Gastrocnemius medialis (tissue), 4 donors: ENCODE measurements around the gene PHF20.

ENCODE experiments used
- POLR2A ChIP-seq, 2 donors: fragments of 450-650 bp; IDR thresholded peaks; one replicate each; pipeline ENCODE4 v1.6.1; 2017; ENCODE audit warnings: antibody characterized with exemption in 2 of 2, mild to moderate bottlenecking in 2 of 2, moderate library complexity in 2 of 2
- TF ChIP-seq, protein P1 (sequence below), 5 experiments: fragments of 450-650 bp in 3 of 5; fragments of 200-600 bp in 2 of 5; sonication (generic) in 2 of 5; IDR thresholded peaks in 4 of 5; conservative IDR thresholded peaks in 1 of 5; 1 replicate in 4 of 5; 2 replicates in 1 of 5; pipeline ENCODE4 v1.5.1; 2016 to 2019; ENCODE audit warnings: antibody characterized with exemption in 5 of 5, mild to moderate bottlenecking in 3 of 5, moderate library complexity in 3 of 5

DNA sequence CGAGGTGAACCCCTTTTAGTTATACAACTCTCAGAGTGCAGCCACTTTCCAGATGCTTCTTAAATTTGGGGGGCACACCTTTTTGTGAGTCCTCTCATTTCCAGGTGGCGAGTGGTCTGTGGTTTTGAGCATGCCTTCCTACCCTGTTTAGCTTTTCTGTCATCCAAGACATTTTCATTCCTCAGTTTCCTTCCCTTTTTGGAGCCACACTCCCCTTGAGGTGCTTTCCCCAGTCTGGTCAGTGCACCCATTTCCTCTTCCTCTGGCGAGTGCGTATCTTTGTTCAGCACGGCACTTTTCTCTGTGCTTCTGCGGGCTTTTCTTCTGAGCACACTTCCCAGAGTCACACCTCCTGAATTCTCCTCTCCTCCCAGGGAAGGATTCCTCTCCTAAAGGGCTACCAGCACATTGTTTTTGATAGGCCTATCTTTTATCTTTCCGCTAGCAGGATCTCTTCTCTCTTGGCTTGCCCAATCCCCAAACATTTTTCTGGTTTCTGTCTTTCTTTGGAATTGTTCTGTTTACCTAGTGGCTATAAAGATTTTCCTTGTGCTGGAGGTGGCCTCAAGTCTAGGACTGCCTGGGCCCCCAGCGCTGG, 1.4 kb downstream of the PHF20 start:
- TF ChIP-seq, protein P1, sequence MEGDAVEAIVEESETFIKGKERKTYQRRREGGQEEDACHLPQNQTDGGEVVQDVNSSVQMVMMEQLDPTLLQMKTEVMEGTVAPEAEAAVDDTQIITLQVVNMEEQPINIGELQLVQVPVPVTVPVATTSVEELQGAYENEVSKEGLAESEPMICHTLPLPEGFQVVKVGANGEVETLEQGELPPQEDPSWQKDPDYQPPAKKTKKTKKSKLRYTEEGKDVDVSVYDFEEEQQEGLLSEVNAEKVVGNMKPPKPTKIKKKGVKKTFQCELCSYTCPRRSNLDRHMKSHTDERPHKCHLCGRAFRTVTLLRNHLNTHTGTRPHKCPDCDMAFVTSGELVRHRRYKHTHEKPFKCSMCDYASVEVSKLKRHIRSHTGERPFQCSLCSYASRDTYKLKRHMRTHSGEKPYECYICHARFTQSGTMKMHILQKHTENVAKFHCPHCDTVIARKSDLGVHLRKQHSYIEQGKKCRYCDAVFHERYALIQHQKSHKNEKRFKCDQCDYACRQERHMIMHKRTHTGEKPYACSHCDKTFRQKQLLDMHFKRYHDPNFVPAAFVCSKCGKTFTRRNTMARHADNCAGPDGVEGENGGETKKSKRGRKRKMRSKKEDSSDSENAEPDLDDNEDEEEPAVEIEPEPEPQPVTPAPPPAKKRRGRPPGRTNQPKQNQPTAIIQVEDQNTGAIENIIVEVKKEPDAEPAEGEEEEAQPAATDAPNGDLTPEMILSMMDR (IDR thresholded peaks at IDR 0.05 in 4 of 5, conservative IDR thresholded peaks at IDR 0.05 in 1 of 5), result no peak
- peak in 1 of 2 donors; percentile 17 for TF ChIP-seq POLR2A (IDR thresholded peaks at IDR 0.05)
